ENCODE results near the gene RPP25.

Gene RPP25

GRCh38 chr15:74956648-74957475 lies at the start of gene RPP25:
RPP25 (minus strand) TSS chr15:74956772; CDS start chr15:74956583, 189 bp downstream.
- peak; percentile 59 for DNase-seq

GRCh38 chr15:75002398-75002797 lies 45.8 kb upstream of the RPP25 start:
- DNase-seq: no peak

GRCh38 chr15:75001310-75001709 lies 44.7 kb upstream of the RPP25 start:
- DNase-seq: no peak

- no peak for DNase-seq
Observed at GRCh38 chr15:74997543-74997942, 41.0 kb upstream of the RPP25 start.

- DNase-seq: no peak
Observed at GRCh38 chr15:74997141-74997540, 40.6 kb upstream of the RPP25 start.

- peak; percentile 29 for DNase-seq
Observed at GRCh38 chr15:74995779-74996765, 39.5 kb upstream of the RPP25 start.

GRCh38 chr15:74995182-74995778 lies 38.7 kb upstream of the RPP25 start, which contains the start of gene SCAMP5:
SCAMP5 (plus strand) TSS chr15:74995563; CDS start chr15:75011840, 16,277 bp downstream.
- peak; percentile 88 for DNase-seq

GRCh38 chr15:74994685-74995084 lies 38.1 kb upstream of the RPP25 start:
- no peak for DNase-seq

- DNase-seq: no peak
Observed at GRCh38 chr15:74994236-74994635, 37.7 kb upstream of the RPP25 start.

GRCh38 chr15:74992619-74993018 lies 36.0 kb upstream of the RPP25 start:
- DNase-seq: no peak

GRCh38 chr15:74989527-74989926 lies 33.0 kb upstream of the RPP25 start:
- no peak for DNase-seq

GRCh38 chr15:74988007-74988800 lies 31.6 kb upstream of the RPP25 start:
- DNase-seq: no peak

GRCh38 chr15:74983725-74984231 lies 27.2 kb upstream of the RPP25 start:
- DNase-seq: no peak

- DNase-seq: no peak
Observed at GRCh38 chr15:74982183-74982582, 25.6 kb upstream of the RPP25 start.

- DNase-seq: no peak
Observed at GRCh38 chr15:74978503-74978902, 21.9 kb upstream of the RPP25 start.

- no peak for DNase-seq
Observed at GRCh38 chr15:74978077-74978476, 21.5 kb upstream of the RPP25 start.

- DNase-seq: no peak
Observed at GRCh38 chr15:74977599-74977998, 21.0 kb upstream of the RPP25 start.

- no peak for DNase-seq
Observed at GRCh38 chr15:74976159-74976558, 19.6 kb upstream of the RPP25 start.

- no peak for DNase-seq
Observed at GRCh38 chr15:74967670-74968069, 11.1 kb upstream of the RPP25 start.

GRCh38 chr15:74964794-74965193 lies 8.2 kb upstream of the RPP25 start:
- no peak for DNase-seq

- no peak for DNase-seq
Observed at GRCh38 chr15:74963213-74963612, 6.6 kb upstream of the RPP25 start.

- no peak for DNase-seq
Observed at GRCh38 chr15:74962671-74963070, 6.1 kb upstream of the RPP25 start.
